PC-9 (cell line): ENCODE data around the gene PLS3.

Experiments used
- EZH2 ChIP-seq: fragments of 200-600 bp; sonication (generic); IDR thresholded peaks from 2 replicates; pipeline ENCODE4 v1.8.0; 2017; ENCODE audit warnings: antibody characterized with exemption, low read depth
- TF ChIP-seq, protein P1 (sequence below): fragments of 200-600 bp; sonication (generic); conservative IDR thresholded peaks from 2 replicates; pipeline ENCODE4 v1.6.1; 2017; ENCODE audit warnings: mixed run types, antibody characterized with exemption, mild to moderate bottlenecking, moderate library complexity

DNA sequence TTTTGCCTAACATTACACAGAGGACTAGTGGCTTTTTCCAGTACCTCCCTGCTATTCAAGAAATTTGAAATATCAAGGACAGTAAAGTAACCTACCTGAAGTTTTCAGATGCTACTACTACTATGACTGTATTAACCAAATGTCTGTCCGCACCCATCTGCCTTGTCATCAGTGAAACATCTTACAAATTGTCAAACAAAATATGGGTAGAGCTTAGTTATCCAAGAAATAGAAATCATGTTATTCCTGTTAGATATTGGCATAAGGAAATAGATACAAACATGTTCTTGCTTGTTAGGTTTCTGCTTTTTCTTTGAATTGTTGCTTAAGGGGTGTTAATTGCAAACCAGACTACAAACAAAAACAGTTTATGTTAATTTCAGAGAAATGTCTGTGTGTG, 63.9 kb downstream of the PLS3 start:
- TF ChIP-seq, protein P1, sequence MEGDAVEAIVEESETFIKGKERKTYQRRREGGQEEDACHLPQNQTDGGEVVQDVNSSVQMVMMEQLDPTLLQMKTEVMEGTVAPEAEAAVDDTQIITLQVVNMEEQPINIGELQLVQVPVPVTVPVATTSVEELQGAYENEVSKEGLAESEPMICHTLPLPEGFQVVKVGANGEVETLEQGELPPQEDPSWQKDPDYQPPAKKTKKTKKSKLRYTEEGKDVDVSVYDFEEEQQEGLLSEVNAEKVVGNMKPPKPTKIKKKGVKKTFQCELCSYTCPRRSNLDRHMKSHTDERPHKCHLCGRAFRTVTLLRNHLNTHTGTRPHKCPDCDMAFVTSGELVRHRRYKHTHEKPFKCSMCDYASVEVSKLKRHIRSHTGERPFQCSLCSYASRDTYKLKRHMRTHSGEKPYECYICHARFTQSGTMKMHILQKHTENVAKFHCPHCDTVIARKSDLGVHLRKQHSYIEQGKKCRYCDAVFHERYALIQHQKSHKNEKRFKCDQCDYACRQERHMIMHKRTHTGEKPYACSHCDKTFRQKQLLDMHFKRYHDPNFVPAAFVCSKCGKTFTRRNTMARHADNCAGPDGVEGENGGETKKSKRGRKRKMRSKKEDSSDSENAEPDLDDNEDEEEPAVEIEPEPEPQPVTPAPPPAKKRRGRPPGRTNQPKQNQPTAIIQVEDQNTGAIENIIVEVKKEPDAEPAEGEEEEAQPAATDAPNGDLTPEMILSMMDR: no peak
- no peak for TF ChIP-seq EZH2
